H1 (cell line): ENCODE measurements around the gene FBN1. TPM values are rescaled to one million over a fixed set of nuclear protein-coding genes. Genes with fewer than 3 reads are reported as not detected.

Experiments
- CBX5 ChIP-seq: fragments of 300-800, 300-1000 bp; sonication (generic); IDR thresholded peaks from 2 replicates; pipeline ENCODE4 v1.7.1; 2016; ENCODE audit warnings: antibody characterized with exemption, low read length, low read depth
- CHD1 ChIP-seq: IDR thresholded peaks from 2 replicates; pipeline ENCODE4 v1.6.1; 2012; ENCODE audit warnings: low read depth, low read length, improper control_type of control experiment
- MAX ChIP-seq: IDR thresholded peaks from 2 replicates; pipeline ENCODE4 v1.6.1; 2012; ENCODE audit warnings: inconsistent platforms
- PHF8 ChIP-seq: fragments of 200-600 bp; sonication (generic); conservative IDR thresholded peaks from 2 replicates; pipeline ENCODE4 v1.7.1; 2012; ENCODE audit warnings: low read depth, mild to moderate bottlenecking, inconsistent platforms, low read length, moderate library complexity
- RBBP5 ChIP-seq: IDR thresholded peaks from 2 replicates; pipeline ENCODE4 v1.7.1; 2012; ENCODE audit warnings: low read depth, mild to moderate bottlenecking, inconsistent platforms, low read length, moderate library complexity, borderline replicate concordance
- SP2 ChIP-seq: IDR thresholded peaks from 2 replicates; pipeline ENCODE4 v1.6.1; 2012; ENCODE audit warnings: mild to moderate bottlenecking, low read length, inconsistent platforms
- SP4 ChIP-seq: IDR thresholded peaks from 2 replicates; pipeline ENCODE4 v1.6.1; 2012; ENCODE audit warnings: low read length, inconsistent platforms
- polyA plus RNA-seq, 7 experiments: library from polyadenylated mRNA; depleted of rRNA in 3 of 7; stranded (reverse) in 5 of 7; unstranded in 2 of 7; fragments of >200 nt in 5 of 7; fragments of 200-250 nt in 2 of 7; gene quantifications; 1 replicate in 5 of 7; 2 replicates in 1 of 7; 4 replicates in 1 of 7; pipeline versions ENCODE4 v1.2.1 to v1.2.3, GENCODE V29; 2011 to 2013; ENCODE audit warnings: missing spikeins in 2 of 7, mixed read lengths in 2 of 7
- total RNA-seq: library from RNA; stranded (reverse); fragmentation: NEBNext Ultra II Directional; extraction: Animal tissue kit (Norgen Biotek cat#: 25700); gene quantifications from 2 replicates; pipeline ENCODE4 v1.2.1, GENCODE V29; 2021
- TF ChIP-seq, protein P1 (sequence below): fragments of 300-600 bp; sonication (generic); IDR thresholded peaks from 2 replicates; pipeline ENCODE4 v1.7.1; 2012; ENCODE audit warnings: low read length, moderate library complexity, mild to moderate bottlenecking, inconsistent platforms; ENCODE audit not compliant: insufficient replicate concordance

FBN1 gene
- total and polyA plus RNA-seq, 2 of the 8 experiments (the other 6 are each of a cell fraction or from before 2014, with no cell fraction given) = 3.0 to 4.0 TPM

- TF ChIP-seq, protein P1, sequence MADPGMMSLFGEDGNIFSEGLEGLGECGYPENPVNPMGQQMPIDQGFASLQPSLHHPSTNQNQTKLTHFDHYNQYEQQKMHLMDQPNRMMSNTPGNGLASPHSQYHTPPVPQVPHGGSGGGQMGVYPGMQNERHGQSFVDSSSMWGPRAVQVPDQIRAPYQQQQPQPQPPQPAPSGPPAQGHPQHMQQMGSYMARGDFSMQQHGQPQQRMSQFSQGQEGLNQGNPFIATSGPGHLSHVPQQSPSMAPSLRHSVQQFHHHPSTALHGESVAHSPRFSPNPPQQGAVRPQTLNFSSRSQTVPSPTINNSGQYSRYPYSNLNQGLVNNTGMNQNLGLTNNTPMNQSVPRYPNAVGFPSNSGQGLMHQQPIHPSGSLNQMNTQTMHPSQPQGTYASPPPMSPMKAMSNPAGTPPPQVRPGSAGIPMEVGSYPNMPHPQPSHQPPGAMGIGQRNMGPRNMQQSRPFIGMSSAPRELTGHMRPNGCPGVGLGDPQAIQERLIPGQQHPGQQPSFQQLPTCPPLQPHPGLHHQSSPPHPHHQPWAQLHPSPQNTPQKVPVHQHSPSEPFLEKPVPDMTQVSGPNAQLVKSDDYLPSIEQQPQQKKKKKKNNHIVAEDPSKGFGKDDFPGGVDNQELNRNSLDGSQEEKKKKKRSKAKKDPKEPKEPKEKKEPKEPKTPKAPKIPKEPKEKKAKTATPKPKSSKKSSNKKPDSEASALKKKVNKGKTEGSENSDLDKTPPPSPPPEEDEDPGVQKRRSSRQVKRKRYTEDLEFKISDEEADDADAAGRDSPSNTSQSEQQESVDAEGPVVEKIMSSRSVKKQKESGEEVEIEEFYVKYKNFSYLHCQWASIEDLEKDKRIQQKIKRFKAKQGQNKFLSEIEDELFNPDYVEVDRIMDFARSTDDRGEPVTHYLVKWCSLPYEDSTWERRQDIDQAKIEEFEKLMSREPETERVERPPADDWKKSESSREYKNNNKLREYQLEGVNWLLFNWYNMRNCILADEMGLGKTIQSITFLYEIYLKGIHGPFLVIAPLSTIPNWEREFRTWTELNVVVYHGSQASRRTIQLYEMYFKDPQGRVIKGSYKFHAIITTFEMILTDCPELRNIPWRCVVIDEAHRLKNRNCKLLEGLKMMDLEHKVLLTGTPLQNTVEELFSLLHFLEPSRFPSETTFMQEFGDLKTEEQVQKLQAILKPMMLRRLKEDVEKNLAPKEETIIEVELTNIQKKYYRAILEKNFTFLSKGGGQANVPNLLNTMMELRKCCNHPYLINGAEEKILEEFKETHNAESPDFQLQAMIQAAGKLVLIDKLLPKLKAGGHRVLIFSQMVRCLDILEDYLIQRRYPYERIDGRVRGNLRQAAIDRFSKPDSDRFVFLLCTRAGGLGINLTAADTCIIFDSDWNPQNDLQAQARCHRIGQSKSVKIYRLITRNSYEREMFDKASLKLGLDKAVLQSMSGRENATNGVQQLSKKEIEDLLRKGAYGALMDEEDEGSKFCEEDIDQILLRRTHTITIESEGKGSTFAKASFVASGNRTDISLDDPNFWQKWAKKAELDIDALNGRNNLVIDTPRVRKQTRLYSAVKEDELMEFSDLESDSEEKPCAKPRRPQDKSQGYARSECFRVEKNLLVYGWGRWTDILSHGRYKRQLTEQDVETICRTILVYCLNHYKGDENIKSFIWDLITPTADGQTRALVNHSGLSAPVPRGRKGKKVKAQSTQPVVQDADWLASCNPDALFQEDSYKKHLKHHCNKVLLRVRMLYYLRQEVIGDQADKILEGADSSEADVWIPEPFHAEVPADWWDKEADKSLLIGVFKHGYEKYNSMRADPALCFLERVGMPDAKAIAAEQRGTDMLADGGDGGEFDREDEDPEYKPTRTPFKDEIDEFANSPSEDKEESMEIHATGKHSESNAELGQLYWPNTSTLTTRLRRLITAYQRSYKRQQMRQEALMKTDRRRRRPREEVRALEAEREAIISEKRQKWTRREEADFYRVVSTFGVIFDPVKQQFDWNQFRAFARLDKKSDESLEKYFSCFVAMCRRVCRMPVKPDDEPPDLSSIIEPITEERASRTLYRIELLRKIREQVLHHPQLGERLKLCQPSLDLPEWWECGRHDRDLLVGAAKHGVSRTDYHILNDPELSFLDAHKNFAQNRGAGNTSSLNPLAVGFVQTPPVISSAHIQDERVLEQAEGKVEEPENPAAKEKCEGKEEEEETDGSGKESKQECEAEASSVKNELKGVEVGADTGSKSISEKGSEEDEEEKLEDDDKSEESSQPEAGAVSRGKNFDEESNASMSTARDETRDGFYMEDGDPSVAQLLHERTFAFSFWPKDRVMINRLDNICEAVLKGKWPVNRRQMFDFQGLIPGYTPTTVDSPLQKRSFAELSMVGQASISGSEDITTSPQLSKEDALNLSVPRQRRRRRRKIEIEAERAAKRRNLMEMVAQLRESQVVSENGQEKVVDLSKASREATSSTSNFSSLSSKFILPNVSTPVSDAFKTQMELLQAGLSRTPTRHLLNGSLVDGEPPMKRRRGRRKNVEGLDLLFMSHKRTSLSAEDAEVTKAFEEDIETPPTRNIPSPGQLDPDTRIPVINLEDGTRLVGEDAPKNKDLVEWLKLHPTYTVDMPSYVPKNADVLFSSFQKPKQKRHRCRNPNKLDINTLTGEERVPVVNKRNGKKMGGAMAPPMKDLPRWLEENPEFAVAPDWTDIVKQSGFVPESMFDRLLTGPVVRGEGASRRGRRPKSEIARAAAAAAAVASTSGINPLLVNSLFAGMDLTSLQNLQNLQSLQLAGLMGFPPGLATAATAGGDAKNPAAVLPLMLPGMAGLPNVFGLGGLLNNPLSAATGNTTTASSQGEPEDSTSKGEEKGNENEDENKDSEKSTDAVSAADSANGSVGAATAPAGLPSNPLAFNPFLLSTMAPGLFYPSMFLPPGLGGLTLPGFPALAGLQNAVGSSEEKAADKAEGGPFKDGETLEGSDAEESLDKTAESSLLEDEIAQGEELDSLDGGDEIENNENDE = no peak
- TF ChIP-seq RBBP5 (no peak), PHF8 (no peak), CBX5 (no peak), SP4 (no peak), SP2 (no peak), CHD1 (no peak), MAX (no peak)
Observed at GRCh38 chr15:48624700-48625099, 20.8 kb downstream of the FBN1 start (continued).
